SK-N-MC (cell line): Measurements from ENCODE around the gene IQCE.
"Not testable (repeated sequence)": the region's sequence is repeated elsewhere in the genome, so short reads cannot be mapped to it uniquely, and the experiment has no call there.

Experiments
- DNase-seq: peaks from one replicate; pipeline ENCODE4 v3.0.0-alpha.2; 2011; ENCODE audit warnings: low read depth, low spot score
- H3K27ac ChIP-seq: fragments of 200-600 bp; sonication (generic); 2 replicates; pipeline ENCODE4 v1.5.1; 2016; ENCODE audit warnings: mixed run types
- H3K36me3 ChIP-seq: fragments of 200-600 bp; sonication (generic); 2 replicates; pipeline ENCODE4 v1.6.1; 2017; ENCODE audit warnings: antibody characterized with exemption, low read length, mixed read lengths; ENCODE audit not compliant: insufficient read depth
- H3K4me3 ChIP-seq: fragments of 200-600 bp; sonication (generic); 2 replicates; pipeline ENCODE4 v1.5.1; 2016
- H3K9ac ChIP-seq: fragments of 200-600 bp; sonication (generic); 2 replicates; pipeline ENCODE4 v1.8.0; 2017; ENCODE audit warnings: mixed run types, mixed read lengths; ENCODE audit not compliant: insufficient read length
- H3K9me3 ChIP-seq: fragments of 200-600 bp; sonication (generic); 2 replicates; pipeline ENCODE4 v1.6.1; 2017; ENCODE audit warnings: low read depth, mild to moderate bottlenecking, antibody characterized with exemption, low read length, moderate library complexity, mixed read lengths
- EZH2 ChIP-seq: fragments of 200-600 bp; sonication (generic); IDR thresholded peaks from one replicate; pipeline ENCODE4 v1.6.1; 2017; ENCODE audit warnings: antibody characterized with exemption
- FOXP2 ChIP-seq: optimal IDR thresholded peaks from 2 replicates; pipeline ENCODE3; 2011; ENCODE audit warnings: mild to moderate bottlenecking, moderate library complexity; ENCODE audit not compliant: insufficient read depth; ENCODE audit errors: extremely low read length, control extremely low read depth
- POLR2AphosphoS5 ChIP-seq: IDR thresholded peaks from 2 replicates; pipeline ENCODE4 v1.6.1; 2012; ENCODE audit warnings: mild to moderate bottlenecking, low read depth, low read length, borderline replicate concordance

IQCE gene

DNA sequence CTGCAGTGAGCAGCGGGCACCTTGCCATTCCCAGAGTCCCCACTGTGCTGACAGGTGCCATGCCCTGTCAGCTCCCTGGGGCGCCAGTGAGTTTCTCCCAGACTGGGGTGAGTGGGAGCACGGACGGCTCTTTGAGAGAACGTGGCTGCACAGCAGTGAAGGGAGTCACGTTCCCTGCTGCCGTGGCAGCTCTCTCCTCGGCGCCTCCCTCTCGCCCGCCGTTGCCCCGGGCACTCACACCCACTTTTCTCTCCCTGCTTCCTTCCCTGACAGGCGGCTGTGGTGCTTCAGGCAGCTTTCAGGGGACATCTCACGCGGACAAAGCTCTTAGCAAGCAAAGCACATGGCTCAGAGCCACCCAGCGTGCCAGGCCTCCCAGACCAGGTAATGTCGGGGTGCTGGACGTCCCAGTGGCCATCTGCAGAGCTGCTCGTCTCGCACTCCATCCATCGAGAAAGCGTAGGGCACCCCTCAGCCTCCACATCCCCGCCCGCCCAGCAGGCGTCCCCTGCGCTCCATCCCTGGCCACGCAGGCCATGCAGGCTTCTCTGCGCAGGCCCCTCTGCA lies 45.9 kb downstream of the IQCE start:
- H3K4me3 ChIP-seq = no peak overlapping the region
- no peak overlapping the region for H3K9ac ChIP-seq
- no peaks in the 10 kb centered on the region for H3K9me3 ChIP-seq
- H3K27ac ChIP-seq = no peak overlapping the region
- DNase-seq = no peak
- TF ChIP-seq EZH2 (no peak), FOXP2 (no peak), POLR2AphosphoS5 (no peak)
- peaks cover 8% of the 10 kb centered on the region; the same call in 1 of the 2 replicates for H3K36me3 ChIP-seq

DNA sequence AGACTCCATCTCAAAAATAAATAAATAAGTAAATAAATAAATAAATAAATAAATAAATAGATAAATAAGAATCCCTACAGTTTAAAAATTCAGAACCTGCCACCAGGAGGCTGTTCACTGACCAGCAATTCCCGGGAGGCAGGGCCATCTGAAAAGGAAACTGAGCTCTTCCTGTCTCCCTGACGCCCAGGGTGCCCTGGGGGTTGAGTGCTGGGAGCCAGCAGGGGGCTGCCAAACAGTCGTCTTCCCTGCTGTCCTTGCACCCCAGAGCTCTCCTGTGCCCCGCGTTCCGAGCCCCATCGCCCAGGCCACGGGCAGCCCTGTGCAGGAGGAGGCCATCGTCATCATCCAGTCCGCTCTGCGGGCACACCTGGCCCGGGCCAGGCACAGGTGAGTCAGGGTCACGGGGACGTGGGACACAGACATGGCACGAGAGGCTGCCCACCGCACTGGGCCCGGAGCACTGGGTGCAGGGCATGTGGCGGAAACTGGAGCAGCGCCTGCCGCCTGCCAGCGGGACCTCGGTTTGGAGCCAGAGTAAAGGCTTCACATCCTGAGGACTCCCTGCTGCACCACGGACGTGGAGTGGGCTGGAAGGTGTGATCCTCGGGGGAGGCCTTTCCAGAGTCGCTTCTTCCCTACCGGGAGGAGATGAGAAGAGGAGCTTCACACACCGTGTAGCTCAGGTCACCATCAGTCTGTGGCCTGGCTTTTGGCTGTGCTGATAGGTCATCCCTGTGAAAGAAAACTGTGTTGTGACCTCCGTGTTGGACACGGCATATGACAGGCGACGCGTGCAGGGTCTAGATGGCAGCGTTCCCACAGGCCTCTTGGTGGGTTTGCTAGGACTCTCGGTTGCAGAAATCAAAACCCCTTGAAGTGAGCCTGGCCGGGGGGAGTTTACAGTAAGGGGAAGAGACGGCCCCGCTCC lies 47.1 kb downstream of the IQCE start:
- DNase-seq = no peak
- TF ChIP-seq EZH2 = no peak
- TF ChIP-seq POLR2AphosphoS5 = no peak
- TF ChIP-seq FOXP2 = no peak
- Histone ChIP-seq H3K4me3 (no peak overlapping the region), H3K27ac (no peak overlapping the region), H3K36me3 (peaks cover under 1% of the 10 kb centered on the region; the same call in 1 of the 2 replicates), H3K9ac (no peak overlapping the region), H3K9me3 (no peaks in the 10 kb centered on the region)

DNA sequence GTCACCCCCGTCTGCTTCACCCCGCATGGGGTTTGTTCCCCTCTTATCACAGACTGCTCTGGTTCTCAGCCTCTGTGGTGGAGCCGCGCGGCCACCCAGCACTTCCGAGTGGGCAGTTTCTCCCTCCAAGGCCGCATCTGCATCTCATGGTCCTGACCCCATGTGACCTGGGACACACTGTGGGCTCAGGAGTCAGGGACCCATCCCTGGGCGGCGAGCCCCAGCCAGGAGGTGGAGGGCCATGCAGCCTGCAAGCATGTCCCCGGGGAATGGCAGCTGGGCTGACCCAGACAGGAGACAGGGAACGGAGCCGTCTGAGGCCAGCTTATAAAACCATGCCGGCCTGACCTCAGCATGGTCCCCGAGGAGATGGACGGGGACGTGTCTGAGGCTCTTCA lies 47.8 kb downstream of the IQCE start:
- no peak for TF ChIP-seq POLR2AphosphoS5
- no peak for TF ChIP-seq FOXP2
- no peak for TF ChIP-seq EZH2
- Histone ChIP-seq H3K27ac (no peak overlapping the region), H3K9ac (no peak overlapping the region), H3K36me3 (no peaks in the 10 kb centered on the region), H3K4me3 (no peak overlapping the region), H3K9me3 (no peaks in the 10 kb centered on the region)
- DNase-seq = no peak

DNA sequence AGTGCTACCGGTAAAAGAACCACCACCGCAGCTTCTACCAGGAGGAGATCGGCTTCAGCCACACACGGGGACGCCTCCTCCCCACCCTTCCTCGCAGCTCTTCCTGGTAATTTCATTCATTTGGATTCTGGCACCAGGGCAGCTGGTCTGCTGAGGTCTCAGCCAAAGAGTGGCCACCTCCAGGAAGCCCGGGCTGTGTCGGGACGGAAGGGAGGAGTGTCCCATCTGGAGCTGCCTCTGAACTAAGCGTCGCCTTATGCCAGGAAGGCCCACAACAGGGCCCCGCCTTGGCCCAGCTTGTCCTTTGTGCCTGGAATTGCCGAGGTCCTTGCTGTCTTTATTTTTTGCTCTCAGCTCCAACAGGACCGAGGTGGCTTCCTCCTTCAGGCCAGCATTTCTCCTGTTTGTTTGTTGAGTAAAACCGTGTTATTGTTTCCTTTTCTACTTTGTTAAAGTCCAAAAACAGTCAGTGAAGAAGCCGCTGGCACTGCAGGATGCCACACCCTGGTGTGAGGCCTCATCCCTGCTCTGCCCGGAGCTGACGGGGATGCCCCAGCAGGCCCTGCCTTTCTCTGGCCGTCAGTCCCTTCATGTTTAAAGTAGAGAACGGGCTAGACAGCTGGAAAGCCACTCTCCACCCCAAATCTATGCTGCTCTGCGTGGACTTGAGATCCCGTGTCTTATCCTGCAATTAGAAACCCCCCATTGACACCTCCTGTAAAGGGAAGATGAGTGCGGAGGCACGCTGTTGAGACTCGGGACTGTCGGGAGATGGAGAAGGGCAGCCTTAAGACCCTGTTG lies 48.5 kb downstream of the IQCE start:
- H3K4me3 ChIP-seq = no peak overlapping the region
- no peaks in the 10 kb centered on the region for H3K9me3 ChIP-seq
- 0 out of 2 replicates have a peak overlapping the region, but pooled peaks have one; percentile 13 for H3K27ac ChIP-seq
- no peak overlapping the region for H3K9ac ChIP-seq
- TF ChIP-seq FOXP2 (no peak), POLR2AphosphoS5 (no peak), EZH2 (no peak)
- no peak for DNase-seq
- H3K36me3 ChIP-seq = no peaks in the 10 kb centered on the region

DNA sequence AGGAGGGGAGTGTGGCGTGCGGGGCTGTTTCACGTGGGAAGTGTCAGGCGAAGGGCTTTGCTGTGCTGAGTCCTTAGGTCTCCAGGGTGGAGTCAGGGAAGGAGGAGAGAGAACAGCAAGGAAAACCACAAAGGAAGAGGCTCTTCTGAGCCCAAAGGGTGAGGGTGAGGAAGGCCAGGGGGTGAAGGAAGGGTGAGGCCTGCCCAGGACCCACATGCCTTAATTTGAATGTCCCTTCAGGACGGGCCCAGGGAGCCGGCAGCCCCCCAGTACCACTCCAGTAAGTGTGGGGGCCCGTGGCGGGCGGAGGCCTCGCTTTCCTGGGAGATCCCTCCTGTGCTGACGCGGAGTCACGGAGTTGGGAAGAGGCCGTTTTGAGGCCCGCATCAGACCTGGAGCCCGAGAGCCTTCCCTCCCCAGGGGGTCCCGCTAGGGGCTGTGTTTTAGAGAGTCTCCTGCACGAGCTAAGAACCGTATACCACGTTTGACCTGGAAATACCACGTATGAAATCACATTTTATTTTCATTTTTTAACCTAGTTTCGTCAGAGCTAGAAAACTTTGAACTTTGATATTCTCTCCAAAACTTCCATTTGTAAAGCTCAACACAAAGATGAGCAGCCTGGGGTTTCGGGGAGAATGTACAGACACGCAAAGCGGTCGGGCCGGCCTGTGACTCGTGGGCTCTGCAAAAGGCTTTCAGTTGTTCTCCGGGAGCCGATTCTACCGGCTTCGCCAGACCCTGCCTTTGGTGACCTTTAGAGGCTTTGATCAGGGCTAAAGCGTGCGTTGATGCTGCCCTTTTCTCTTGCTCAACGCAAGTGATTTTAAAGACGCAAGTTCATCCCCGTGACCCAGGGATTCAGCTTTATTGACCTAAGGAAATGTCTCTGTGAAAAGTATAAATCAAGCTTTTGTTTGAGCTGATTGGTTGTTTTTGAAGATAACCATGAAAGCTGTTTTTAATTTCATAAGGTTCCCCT lies 49.4 kb downstream of the IQCE start:
- no peak overlapping the region for H3K9ac ChIP-seq
- DNase-seq = no peak
- TF ChIP-seq POLR2AphosphoS5 (no peak), EZH2 (no peak), FOXP2 (no peak)
- peak overlapping the region; percentile 13; the same call in 1 of the 2 replicates for H3K27ac ChIP-seq
- H3K4me3 ChIP-seq = no peak overlapping the region
- no peaks in the 10 kb centered on the region for H3K36me3 ChIP-seq
- H3K9me3 ChIP-seq = no peaks in the 10 kb centered on the region

DNA sequence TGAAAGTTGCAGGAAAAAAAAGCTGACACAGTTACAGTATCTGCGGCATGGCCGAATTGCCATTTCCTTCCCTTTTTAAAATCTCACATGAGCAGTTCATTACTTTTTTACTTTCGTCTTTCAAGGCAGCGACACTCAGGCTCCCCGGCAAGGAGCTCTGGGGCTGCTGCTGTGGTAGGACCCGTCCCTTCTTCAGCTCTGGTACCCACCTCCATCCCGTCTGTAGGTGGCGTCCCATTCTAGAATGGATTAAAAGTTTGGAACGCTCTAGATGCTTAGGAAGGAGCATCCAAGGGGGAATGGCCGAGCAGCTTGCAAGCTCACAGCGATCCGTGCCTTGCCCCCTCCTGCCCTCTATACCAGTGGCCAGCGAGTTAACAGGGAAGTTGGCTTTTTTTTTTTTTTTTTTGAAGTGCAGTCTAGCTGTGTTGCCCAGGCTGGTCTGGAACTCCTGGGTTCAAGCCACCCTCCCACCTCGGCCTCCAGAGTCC lies 50.2 kb downstream of the IQCE start:
- H3K36me3 ChIP-seq = no peaks in the 10 kb centered on the region
- no peak for DNase-seq
- TF ChIP-seq FOXP2 (no peak), EZH2 (no peak), POLR2AphosphoS5 (no peak)
- no peak overlapping the region for H3K4me3 ChIP-seq
- no peak overlapping the region for H3K27ac ChIP-seq
- H3K9me3 ChIP-seq = no peaks in the 10 kb centered on the region
- H3K9ac ChIP-seq = no peak overlapping the region

GRCh38 chr7:2609646-2610045 lies 50.9 kb downstream of the IQCE start:
- H3K4me3 ChIP-seq, H3K9ac ChIP-seq, H3K9me3 ChIP-seq, DNase-seq, H3K27ac ChIP-seq, H3K36me3 ChIP-seq: not testable (repeated sequence)

DNA sequence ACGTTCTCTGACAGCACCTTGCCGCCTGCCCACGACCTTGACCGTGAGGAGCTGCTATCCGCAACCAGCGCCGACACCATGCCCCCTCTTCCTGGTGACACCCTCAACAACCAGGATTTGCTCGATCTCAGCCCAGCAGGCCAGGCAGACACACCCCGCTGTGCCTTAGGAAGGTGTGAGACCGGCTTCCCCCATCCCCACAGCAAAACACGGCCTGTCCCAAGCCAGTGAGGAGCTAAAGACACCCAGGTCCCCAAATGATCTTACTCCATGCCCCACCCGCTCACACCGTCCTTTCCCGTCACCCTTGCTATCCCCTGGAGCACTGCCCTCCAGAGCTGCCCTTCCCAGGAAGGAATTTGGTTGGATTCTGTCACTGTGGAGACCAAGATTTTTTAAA lies 51.7 kb downstream of the IQCE start:
- H3K9ac ChIP-seq = no peak overlapping the region
- H3K4me3 ChIP-seq = no peak overlapping the region
- no peak for DNase-seq
- H3K9me3 ChIP-seq = no peaks in the 10 kb centered on the region
- no peak for TF ChIP-seq FOXP2
- TF ChIP-seq EZH2 = no peak
- no peak for TF ChIP-seq POLR2AphosphoS5
- no peak overlapping the region for H3K27ac ChIP-seq
- H3K36me3 ChIP-seq = no peaks in the 10 kb centered on the region
